Measurements from ENCODE around the gene IL4I1. TPM values are rescaled to one million over a fixed set of nuclear protein-coding genes. Genes with fewer than 3 reads are reported as not detected.

IL4I1 gene
- 0.61 to 1.2 TPM (median 0.96 TPM) in 5 replicates for total RNA-seq (2022; extraction: Qiagen RNA extraction)

GRCh38 chr19:49896863-49897621 lies at the start of gene IL4I1:
IL4I1 (minus strand) TSS chr19:49896887; CDS start chr19:49896160, 727 bp downstream.

GRCh38 chr19:49929121-49929610 lies 32.5 kb upstream of the IL4I1 start, which contains the start of the genes ATF5 and NUP62:
ATF5 (plus strand) TSS chr19:49929205; CDS start chr19:49930851, 1,646 bp downstream.
NUP62 (minus strand) TSS chr19:49929504; CDS start chr19:49909807, 19,697 bp downstream.

GRCh38 chr19:49877020-49877878 lies 19.4 kb downstream of the IL4I1 start, which contains the start of the genes AKT1S1 and TBC1D17:
AKT1S1 (minus strand) TSS chr19:49877355; CDS start chr19:49873295, 4,060 bp downstream.
TBC1D17 (plus strand) TSS chr19:49877702; CDS start chr19:49877724, 22 bp downstream.

GRCh38 chr19:49866933-49867782 lies 29.5 kb downstream of the IL4I1 start, which contains the start of gene PNKP:
PNKP (minus strand) TSS chr19:49867576; CDS start chr19:49867204, 372 bp downstream.

GRCh38 chr19:49850487-49851342 lies 46.0 kb downstream of the IL4I1 start, which contains the start of gene PTOV1:
PTOV1 (plus strand) TSS chr19:49851159.

Other genes with a start within 250 kb of the IL4I1 start
- gene IRF3, start 231.0 kb downstream of the IL4I1 start, total RNA-seq (2022; extraction: Qiagen RNA extraction) = 102 to 117 TPM (median 111 TPM) in 5 replicates
- gene BCL2L12, start 231.0 kb downstream of the IL4I1 start, total RNA-seq (2022; extraction: Qiagen RNA extraction) = 56.3 to 78.7 TPM (median 72.9 TPM) in 5 replicates
- 387 to 457 TPM (median 414 TPM) in 5 replicates for gene PRMT1, start 219.6 kb downstream of the IL4I1 start, total RNA-seq (2022; extraction: Qiagen RNA extraction)
- 3.4 to 6.5 TPM (median 6.0 TPM) in 5 replicates for gene ADM5, start 207.3 kb downstream of the IL4I1 start, total RNA-seq (2022; extraction: Qiagen RNA extraction)
- 12.0 to 15.0 TPM (median 12.8 TPM) in 5 replicates for gene CPT1C, start 205.8 kb downstream of the IL4I1 start, total RNA-seq (2022; extraction: Qiagen RNA extraction)
- not detected in 5 replicates for gene TSKS, start 133.6 kb downstream of the IL4I1 start, total RNA-seq (2022; extraction: Qiagen RNA extraction)
- 40.6 to 58.3 TPM (median 56.1 TPM) in 5 replicates for gene AP2A1, start 129.9 kb downstream of the IL4I1 start, total RNA-seq (2022; extraction: Qiagen RNA extraction)
- 12.8 to 15.6 TPM (median 15.3 TPM) in 5 replicates for gene FUZ, start 83.6 kb downstream of the IL4I1 start, total RNA-seq (2022; extraction: Qiagen RNA extraction)
- gene MED25, start 78.6 kb downstream of the IL4I1 start, total RNA-seq (2022; extraction: Qiagen RNA extraction) = 45.5 to 76.6 TPM (median 69.6 TPM) in 5 replicates
- 106 to 161 TPM (median 152 TPM) in 5 replicates for gene PTOV1, start 45.7 kb downstream of the IL4I1 start, total RNA-seq (2022; extraction: Qiagen RNA extraction)
- gene PNKP, start 29.3 kb downstream of the IL4I1 start, total RNA-seq (2022; extraction: Qiagen RNA extraction) = 40.8 to 62.1 TPM (median 54.2 TPM) in 5 replicates
- gene AKT1S1, start 19.5 kb downstream of the IL4I1 start, total RNA-seq (2022; extraction: Qiagen RNA extraction) = 66.3 to 120 TPM (median 113 TPM) in 5 replicates
- gene TBC1D17, start 19.2 kb downstream of the IL4I1 start, total RNA-seq (2022; extraction: Qiagen RNA extraction) = 20.1 to 24.1 TPM (median 23.8 TPM) in 5 replicates
- gene ATF5, start 32.3 kb upstream of the IL4I1 start, total RNA-seq (2022; extraction: Qiagen RNA extraction) = 47.9 to 57.1 TPM (median 54.0 TPM) in 5 replicates
- gene NUP62, start 32.6 kb upstream of the IL4I1 start, total RNA-seq (2022; extraction: Qiagen RNA extraction) = 74.2 to 98.4 TPM (median 95.7 TPM) in 5 replicates
- not detected in 5 replicates for gene SIGLEC11, start 64.3 kb upstream of the IL4I1 start, total RNA-seq (2022; extraction: Qiagen RNA extraction)
- gene VRK3, start 128.5 kb upstream of the IL4I1 start, total RNA-seq (2022; extraction: Qiagen RNA extraction) = 39.7 to 45.9 TPM (median 41.5 TPM) in 5 replicates
- gene ZNF473, start 129.1 kb upstream of the IL4I1 start, total RNA-seq (2022; extraction: Qiagen RNA extraction) = 6.8 to 11.0 TPM (median 10.0 TPM) in 5 replicates

Measured in A549 treated with CORT108297 at 1 μM for 4 hours (cell line).